ENCODE data around the gene NLRP6. TPM values are rescaled to one million over a fixed set of nuclear protein-coding genes. Genes with fewer than 3 reads are reported as not detected.
A peak's percentile ranks its signal among the peaks of the same experiment; 100 is the strongest.

Gene NLRP6
- total RNA-seq: 1 to 10 TPM in 1 of 4 donors, under 1 TPM in 2, not detected in 1; 0.13 to 2.2 (median 0.42) TPM

DNA sequence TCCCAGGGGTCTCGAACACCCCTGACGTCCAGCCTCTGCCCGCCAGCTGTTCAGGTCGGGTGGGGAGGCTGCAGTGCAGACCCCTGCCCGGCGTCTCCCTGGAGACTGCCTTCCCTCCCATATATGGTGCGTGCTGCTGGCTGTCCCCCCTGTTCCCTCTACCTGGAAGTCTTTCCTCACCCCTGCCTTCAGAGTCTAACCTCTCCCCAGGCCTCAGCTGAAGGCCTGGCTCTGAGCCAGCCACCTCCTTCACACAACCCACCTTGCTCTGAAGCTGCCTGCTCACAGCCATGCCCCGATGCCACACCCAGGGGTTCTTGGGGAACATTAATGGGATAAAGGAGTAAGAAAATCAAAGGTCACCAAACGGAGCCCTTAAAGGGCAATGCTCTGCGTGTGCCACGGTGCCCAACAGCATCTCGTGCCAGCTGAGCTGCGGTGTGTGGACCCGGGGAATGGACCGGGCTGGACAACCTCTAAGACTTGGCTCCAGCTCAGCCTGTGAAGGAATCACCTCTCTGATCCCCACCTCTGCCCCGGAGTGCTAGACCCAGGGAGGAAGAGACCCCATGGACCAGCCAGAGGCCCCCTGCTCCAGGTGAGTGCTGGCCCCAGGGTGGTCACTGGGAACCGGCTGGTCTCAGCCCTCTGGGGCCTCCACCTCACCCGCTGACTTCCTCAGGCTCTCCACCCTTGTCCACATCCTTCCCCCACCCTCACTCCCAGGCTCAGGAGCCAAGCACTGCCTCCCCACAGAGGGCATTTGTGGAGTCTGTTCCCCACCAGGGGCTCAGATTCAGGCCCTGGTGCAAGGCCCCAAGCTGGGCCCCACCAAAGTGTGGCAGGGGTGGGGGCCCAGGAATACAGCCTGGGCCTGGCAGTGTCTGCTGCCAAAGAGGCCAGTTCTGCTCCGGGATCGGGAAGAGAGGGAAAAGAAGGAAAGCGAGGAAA is at the start of gene NLRP6:
TSS of gene NLRP6 (plus strand) at position 407 of the 951 bp plus-strand sequence. CDS start at position 570, 163 bp downstream.
- Histone ChIP-seq H3K27ac (replicated peaks in 1 of 4) (no peak within 1 kb of the TSS), H3K27me3 (peaks cover 5 to 56% (median 46%) of the 10 kb centered on the region in 4 donors), H3K4me3 (peak within 1 kb of the TSS in 3 of 4 donors; percentile 33 to 48 (median 38)), H3K9me3 (no peaks in the 10 kb centered on the region), H3K36me3 (no peaks in the 10 kb centered on the region), H3K4me1 (peaks cover 20 to 35% (median 32%) of the 10 kb centered on the region in 4 donors)
- DNase-seq (ENCODE audit: extremely low spot score): no peak
- TF ChIP-seq POLR2AphosphoS5 (IDR thresholded peaks at IDR 0.05) (no peak), EP300 (IDR thresholded peaks at IDR 0.05) (no peak), POLR2A (IDR thresholded peaks at IDR 0.05; ENCODE audit: low read depth) (no peak)
- TF ChIP-seq, protein P1, sequence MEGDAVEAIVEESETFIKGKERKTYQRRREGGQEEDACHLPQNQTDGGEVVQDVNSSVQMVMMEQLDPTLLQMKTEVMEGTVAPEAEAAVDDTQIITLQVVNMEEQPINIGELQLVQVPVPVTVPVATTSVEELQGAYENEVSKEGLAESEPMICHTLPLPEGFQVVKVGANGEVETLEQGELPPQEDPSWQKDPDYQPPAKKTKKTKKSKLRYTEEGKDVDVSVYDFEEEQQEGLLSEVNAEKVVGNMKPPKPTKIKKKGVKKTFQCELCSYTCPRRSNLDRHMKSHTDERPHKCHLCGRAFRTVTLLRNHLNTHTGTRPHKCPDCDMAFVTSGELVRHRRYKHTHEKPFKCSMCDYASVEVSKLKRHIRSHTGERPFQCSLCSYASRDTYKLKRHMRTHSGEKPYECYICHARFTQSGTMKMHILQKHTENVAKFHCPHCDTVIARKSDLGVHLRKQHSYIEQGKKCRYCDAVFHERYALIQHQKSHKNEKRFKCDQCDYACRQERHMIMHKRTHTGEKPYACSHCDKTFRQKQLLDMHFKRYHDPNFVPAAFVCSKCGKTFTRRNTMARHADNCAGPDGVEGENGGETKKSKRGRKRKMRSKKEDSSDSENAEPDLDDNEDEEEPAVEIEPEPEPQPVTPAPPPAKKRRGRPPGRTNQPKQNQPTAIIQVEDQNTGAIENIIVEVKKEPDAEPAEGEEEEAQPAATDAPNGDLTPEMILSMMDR (IDR thresholded peaks at IDR 0.05): no peak
- 79% methylated on average over 17 of the region's 21 CpGs for WGBS
- intact Hi-C loops (cut with DNase I): no loop called here

DNA sequence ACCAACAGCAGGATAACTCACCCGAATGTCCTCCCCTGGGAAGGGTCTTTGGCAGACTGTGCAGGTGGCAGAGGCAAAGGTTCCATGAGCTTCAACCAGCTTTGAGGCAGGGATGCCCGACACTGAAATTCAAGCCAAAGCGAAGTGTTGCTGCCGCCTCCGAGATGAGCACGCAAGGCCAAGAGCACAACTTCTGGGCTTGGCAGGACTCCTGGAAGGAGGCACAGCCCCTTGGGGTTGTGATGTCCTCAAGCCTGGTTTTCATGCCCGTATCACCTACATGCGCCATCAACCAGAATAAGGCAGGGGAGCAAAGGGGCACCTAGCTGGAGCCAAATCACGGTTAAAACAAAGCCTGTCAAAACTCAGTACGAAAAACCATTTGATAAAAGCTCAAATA is 47.8 kb upstream of the NLRP6 start:
- Histone ChIP-seq H3K27me3 (no peaks in the 10 kb centered on the region), H3K36me3 (peaks cover 0 to 50% (median 22%) of the 10 kb centered on the region in 4 donors), H3K27ac (replicated peaks in 1 of 4) (no peak overlapping the region), H3K4me1 (peaks cover 6 to 9% (median 9%) of the 10 kb centered on the region in 4 donors), H3K9me3 (no peaks in the 10 kb centered on the region), H3K4me3 (no peak overlapping the region)
- 88% methylated on average over 10 of the region's 10 CpGs for WGBS
- TF ChIP-seq POLR2A (IDR thresholded peaks at IDR 0.05; ENCODE audit: low read depth): no peak
- TF ChIP-seq POLR2AphosphoS5 (IDR thresholded peaks at IDR 0.05): no peak
- TF ChIP-seq, protein P1 (IDR thresholded peaks at IDR 0.05): no peak
- TF ChIP-seq EP300 (IDR thresholded peaks at IDR 0.05): no peak
- intact Hi-C loops (cut with DNase I): no loop called here
- DNase-seq (ENCODE audit: extremely low spot score): no peak

DNA sequence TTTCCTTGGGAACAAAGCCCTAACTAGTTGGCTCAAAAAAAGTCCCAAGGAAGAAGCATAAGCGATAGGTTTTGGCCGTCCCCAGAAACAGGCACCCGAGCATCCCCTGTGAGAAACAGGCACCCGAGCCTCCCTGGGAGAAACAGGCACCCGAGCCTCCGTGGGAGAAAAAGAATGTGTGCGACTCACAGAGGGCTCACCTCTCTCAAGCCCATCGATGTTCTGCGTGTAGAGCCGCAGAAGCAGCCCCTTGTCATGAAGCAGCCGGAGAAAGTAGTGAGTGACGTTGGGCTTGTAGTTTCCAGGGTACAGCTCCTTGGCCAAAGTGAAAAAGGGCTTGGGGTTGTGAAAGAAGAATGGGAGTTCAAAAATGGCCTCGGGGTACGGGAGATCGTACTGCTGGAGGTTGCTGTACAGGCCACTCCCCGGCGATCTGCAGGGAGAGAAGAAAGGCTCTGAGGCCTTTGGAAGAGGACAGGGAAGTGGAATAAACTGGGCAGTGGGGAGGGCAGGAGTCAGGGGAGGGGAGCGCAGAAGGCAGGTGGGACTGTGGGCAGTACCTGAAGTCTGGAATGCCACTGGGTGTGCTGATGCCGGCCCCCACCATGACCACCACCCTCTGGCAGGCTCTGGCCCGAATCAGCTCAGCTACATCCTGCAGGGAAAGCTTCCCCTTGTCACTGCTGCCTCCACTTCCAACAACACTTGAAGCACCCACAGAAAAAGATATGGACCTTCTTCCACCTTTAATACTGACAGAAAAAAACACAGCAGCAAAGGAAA is 45.2 kb upstream of the NLRP6 start:
- Histone ChIP-seq H3K27ac (replicated peaks in 1 of 4) (no peak overlapping the region), H3K27me3 (no peaks in the 10 kb centered on the region), H3K4me3 (no peak overlapping the region), H3K4me1 (peaks cover 15 to 24% (median 19%) of the 10 kb centered on the region in 4 donors), H3K36me3 (peaks cover 0 to 43% (median 17%) of the 10 kb centered on the region in 4 donors), H3K9me3 (no peaks in the 10 kb centered on the region)
- no peak for DNase-seq (ENCODE audit: extremely low spot score)
- intact Hi-C loops (cut with DNase I): no loop called here
- TF ChIP-seq POLR2A (IDR thresholded peaks at IDR 0.05; ENCODE audit: low read depth): no peak
- no peak for TF ChIP-seq POLR2AphosphoS5 (IDR thresholded peaks at IDR 0.05)
- no peak for TF ChIP-seq EP300 (IDR thresholded peaks at IDR 0.05)
- TF ChIP-seq, protein P1 (IDR thresholded peaks at IDR 0.05): no peak
- WGBS: 90% methylated on average over 20 of the region's 20 CpGs

DNA sequence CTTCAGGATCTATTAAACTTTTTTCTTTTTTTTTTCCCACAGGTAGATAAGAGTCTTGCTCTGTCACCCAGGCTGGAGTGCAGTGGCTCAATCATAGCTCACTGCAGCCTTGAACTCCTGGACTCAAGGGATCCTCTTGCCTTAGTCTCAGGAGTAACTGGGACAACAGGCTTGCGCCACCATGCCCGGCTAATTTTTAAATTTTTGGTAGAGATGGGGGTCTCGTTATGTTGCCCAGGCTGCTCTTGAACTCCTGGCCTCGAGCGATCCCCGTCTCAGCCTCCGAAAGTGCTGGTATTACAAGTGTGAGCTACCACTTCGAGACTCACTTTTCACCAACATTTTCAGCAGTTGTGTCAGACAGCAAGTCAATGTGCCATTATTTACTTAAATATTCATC is 43.0 kb upstream of the NLRP6 start:
- Histone ChIP-seq H3K27me3 (no peaks in the 10 kb centered on the region), H3K4me1 (peaks cover 21 to 34% (median 29%) of the 10 kb centered on the region in 4 donors), H3K27ac (replicated peaks in 1 of 4) (peak overlapping the region; percentile 85 to 98 (median 96)), H3K9me3 (no peaks in the 10 kb centered on the region), H3K36me3 (peaks cover 0 to 38% (median 11%) of the 10 kb centered on the region in 4 donors), H3K4me3 (peak overlapping the region; percentile 72 to 100 (median 96))
- intact Hi-C loops (cut with DNase I): loop anchor here (2.0 kb wide), 1 partner anchor 28 kb away; the partner anchor contains the start of genes BET1L and RIC8A
- no peak for DNase-seq (ENCODE audit: extremely low spot score)
- TF ChIP-seq POLR2AphosphoS5 (IDR thresholded peaks at IDR 0.05): no peak
- no peak for TF ChIP-seq POLR2A (IDR thresholded peaks at IDR 0.05; ENCODE audit: low read depth)
- TF ChIP-seq EP300 (IDR thresholded peaks at IDR 0.05): no peak
- TF ChIP-seq, protein P1 (IDR thresholded peaks at IDR 0.05): no peak
- WGBS: 72% methylated on average over 8 of the region's 8 CpGs

Measured in esophagus muscularis mucosa (tissue), 4 donors.